RWPE2 (cell line): ENCODE results near the gene ZNF211.

Source experiments
- ATAC-seq: fragments of 200-7000 bp; cut with Tn5 transposase; 3 replicates; pipeline ENCODE4 v1.9.1; 2021; ENCODE audit warnings: low read depth
- DNase-seq: peaks from one replicate; pipeline ENCODE4 v3.0.0-alpha.2; 2020; ENCODE audit warnings: low spot score
- H3K27ac ChIP-seq: fragments of 450-650 bp; 2 replicates; pipeline ENCODE4 v1.5.1; 2017; ENCODE audit warnings: mild to moderate bottlenecking; ENCODE audit not compliant: poor library complexity, severe bottlenecking
- H3K27me3 ChIP-seq: fragments of 250-450 bp; sonication (Bioruptor Pico); 2 replicates; pipeline ENCODE4 v1.5.1; 2021; ENCODE audit warnings: mild to moderate bottlenecking, moderate library complexity; ENCODE audit not compliant: insufficient read depth, poor library complexity, severe bottlenecking
- H3K36me3 ChIP-seq: fragments of 250-450 bp; sonication (Bioruptor Pico); 2 replicates; pipeline ENCODE4 v1.5.1; 2020; ENCODE audit warnings: low read depth, mild to moderate bottlenecking, moderate library complexity
- H3K4me1 ChIP-seq: fragments of 250-450 bp; sonication (Bioruptor Pico); 2 replicates; pipeline ENCODE4 v1.5.1; 2021; ENCODE audit warnings: mild to moderate bottlenecking, moderate library complexity; ENCODE audit not compliant: insufficient read depth, poor library complexity, severe bottlenecking
- H3K4me3 ChIP-seq: fragments of 250-450 bp; sonication (Bioruptor Pico); 2 replicates; pipeline ENCODE4 v1.5.1; 2021; ENCODE audit warnings: mild to moderate bottlenecking, moderate library complexity; ENCODE audit not compliant: severe bottlenecking
- H3K9me3 ChIP-seq: fragments of 250-450 bp; sonication (Bioruptor Pico); 2 replicates; pipeline ENCODE4 v1.5.1; 2021; ENCODE audit warnings: mild to moderate bottlenecking, moderate library complexity; ENCODE audit not compliant: severe bottlenecking
- CTCF ChIP-seq: fragments of 450-650 bp; IDR thresholded peaks from one replicate; pipeline ENCODE4 v1.5.1; 2017; ENCODE audit warnings: mild to moderate bottlenecking, moderate library complexity; ENCODE audit not compliant: poor library complexity, severe bottlenecking

ZNF211 gene

DNA sequence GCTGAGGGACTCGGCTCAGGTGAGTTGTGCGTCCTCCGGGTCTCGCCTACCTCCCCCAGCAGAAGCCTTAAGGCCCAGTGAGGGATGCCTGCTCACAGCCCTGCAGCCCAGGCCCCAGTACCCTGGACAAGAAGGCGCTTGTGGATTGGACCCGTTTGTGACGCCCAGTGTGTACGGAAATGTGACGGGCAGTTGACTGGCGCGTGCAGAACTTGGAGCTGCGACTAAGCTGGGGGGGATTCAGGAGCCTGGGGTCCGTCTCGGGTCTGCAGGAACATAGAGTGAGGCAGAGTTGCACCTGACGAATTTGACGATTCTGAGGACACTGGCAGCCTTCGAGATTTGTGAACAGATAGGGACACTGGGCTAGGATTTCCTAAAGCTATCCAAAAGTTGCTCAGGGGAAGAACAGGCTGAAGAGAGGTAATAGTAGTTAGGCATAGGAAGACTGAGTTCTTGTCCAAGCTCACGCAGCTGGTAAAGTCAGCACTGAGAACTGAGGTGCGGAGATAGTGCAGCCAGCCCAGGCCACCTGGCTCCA lies 49.3 kb downstream of the ZNF211 start:
- peaks cover 42% of the 10 kb centered on the region for H3K36me3 ChIP-seq
- peaks cover 35% of the 10 kb centered on the region for H3K9me3 ChIP-seq
- no peak for DNase-seq
- ATAC-seq: peak; percentile 53; the same call in 2 of the 3 replicates
- no peaks in the 10 kb centered on the region for H3K27me3 ChIP-seq
- H3K4me3 ChIP-seq: peak overlapping the region; percentile 61
- peaks cover 4% of the 10 kb centered on the region for H3K4me1 ChIP-seq
- H3K27ac ChIP-seq: peak overlapping the region; percentile 12
- no peak for TF ChIP-seq CTCF

- ATAC-seq (no peak), DNase-seq (no peak)
- Histone ChIP-seq H3K9me3 (peaks cover 71% of the 10 kb centered on the region), H3K4me1 (peaks cover 4% of the 10 kb centered on the region), H3K27me3 (no peaks in the 10 kb centered on the region), H3K27ac (no peak overlapping the region), H3K4me3 (no peak overlapping the region), H3K36me3 (peaks cover 73% of the 10 kb centered on the region)
- TF ChIP-seq CTCF: no peak
Measured at GRCh38 chr19:57686727-57687126, 53.8 kb downstream of the ZNF211 start.

DNA sequence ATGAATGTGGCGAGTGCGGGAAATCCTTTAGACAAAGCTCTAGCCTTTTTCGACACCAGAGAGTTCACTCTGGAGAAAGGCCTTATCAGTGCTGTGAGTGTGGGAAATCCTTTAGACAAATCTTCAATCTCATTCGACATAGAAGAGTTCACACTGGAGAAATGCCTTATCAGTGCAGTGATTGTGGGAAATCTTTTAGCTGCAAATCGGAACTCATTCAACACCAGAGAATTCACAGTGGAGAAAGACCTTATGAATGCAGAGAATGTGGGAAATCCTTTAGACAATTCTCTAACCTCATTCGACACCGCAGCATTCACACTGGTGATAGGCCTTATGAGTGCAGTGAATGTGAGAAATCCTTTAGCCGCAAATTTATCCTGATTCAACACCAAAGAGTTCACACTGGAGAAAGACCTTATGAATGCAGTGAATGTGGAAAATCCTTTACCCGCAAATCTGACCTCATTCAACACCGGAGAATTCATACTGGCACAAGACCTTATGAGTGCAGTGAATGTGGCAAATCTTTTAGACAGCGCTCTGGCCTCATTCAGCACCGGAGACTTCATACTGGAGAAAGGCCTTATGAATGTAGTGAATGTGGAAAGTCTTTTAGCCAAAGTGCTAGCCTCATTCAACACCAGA lies 54.5 kb downstream of the ZNF211 start:
- no peak overlapping the region for H3K27ac ChIP-seq
- TF ChIP-seq CTCF: no peak
- peaks cover 4% of the 10 kb centered on the region for H3K4me1 ChIP-seq
- no peak overlapping the region for H3K4me3 ChIP-seq
- ATAC-seq (no peak), DNase-seq (no peak)
- H3K9me3 ChIP-seq: peaks cover 74% of the 10 kb centered on the region
- no peaks in the 10 kb centered on the region for H3K27me3 ChIP-seq
- H3K36me3 ChIP-seq: peaks cover 73% of the 10 kb centered on the region

DNA sequence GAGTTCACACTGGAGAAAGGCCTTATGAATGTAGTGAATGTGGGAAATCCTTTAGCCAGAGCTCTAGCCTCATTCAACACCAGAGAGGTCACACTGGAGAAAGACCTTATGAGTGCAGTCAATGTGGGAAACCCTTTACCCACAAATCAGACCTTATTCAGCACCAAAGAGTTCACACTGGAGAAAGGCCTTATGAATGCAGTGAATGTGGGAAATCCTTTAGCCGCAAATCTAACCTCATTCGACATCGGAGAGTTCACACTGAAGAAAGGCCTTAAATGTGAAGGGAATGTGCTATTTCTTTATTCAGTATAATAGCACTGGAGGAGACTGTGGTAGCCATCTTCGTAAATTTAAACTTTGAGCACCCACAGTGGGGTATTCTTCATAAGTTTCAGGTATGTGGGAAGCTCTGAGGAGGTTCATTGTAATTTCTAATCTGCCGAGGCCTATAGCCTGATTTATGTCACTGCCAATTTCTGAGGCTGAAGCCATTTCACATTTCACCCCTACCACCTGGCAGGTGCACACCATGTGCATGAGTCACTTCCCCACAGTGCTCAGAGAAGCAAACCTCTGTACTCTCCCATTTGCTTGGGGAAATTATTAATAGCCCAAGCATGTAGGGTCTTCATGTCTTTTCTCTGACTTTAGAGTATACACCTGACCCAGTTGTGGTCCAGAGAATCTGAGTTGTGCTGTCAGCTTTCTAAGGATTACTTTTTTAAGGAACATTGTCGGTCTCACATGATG lies 55.2 kb downstream of the ZNF211 start:
- Histone ChIP-seq H3K36me3 (peaks cover 72% of the 10 kb centered on the region), H3K27me3 (no peaks in the 10 kb centered on the region), H3K4me1 (no peaks in the 10 kb centered on the region), H3K27ac (no peak overlapping the region), H3K9me3 (peaks cover 70% of the 10 kb centered on the region), H3K4me3 (no peak overlapping the region)
- no peak for TF ChIP-seq CTCF
- no peak for ATAC-seq
- no peak for DNase-seq
